B cell (primary cell): Measurements from ENCODE around the gene EIF4ENIF1. TPM values are rescaled to one million over a fixed set of nuclear protein-coding genes. Genes with fewer than 3 reads are reported as not detected.

Experiments used
- ATAC-seq: fragments of 200-7000 bp; cut with Tn5 transposase; one replicate; pipeline ENCODE4 v1.10.0; 2021; ENCODE audit warnings: low read depth, mild to moderate bottlenecking, moderate number of reproducible peaks, moderate library complexity
- CTCF ChIA-PET: fragments of 350-600 bp; sonication (Branson Sonifier 250); formaldehyde crosslinking; loops from one replicate; lab custom pipeline; 2021; ENCODE audit warnings: antibody characterized with exemption, inconsistent platforms; lab: Charles Lee
- POLR2A ChIA-PET: fragments of 350-600 bp; sonication (Branson Sonifier 250); formaldehyde crosslinking; loops from one replicate; lab custom pipeline; 2021; ENCODE audit warnings: antibody characterized with exemption; lab: Charles Lee
- DNase-seq: peaks from one replicate; pipeline ENCODE4 v3.0.0; 2013
- H2AFZ ChIP-seq: 2 replicates; pipeline ENCODE4 v1.6.1; 2012; ENCODE audit warnings: mild to moderate bottlenecking, low read depth, low read length; ENCODE audit not compliant: insufficient read depth, poor library complexity, severe bottlenecking
- H3K27ac ChIP-seq, 2 donors: 1 replicate in 1 of 2; 2 replicates in 1 of 2; pipeline ENCODE4 v1.5.1; 2012 to 2013; ENCODE audit warnings: low read length in 2 of 2, mild to moderate bottlenecking in 2 of 2, moderate library complexity in 1 of 2
- H3K27me3 ChIP-seq, 4 experiments: fragments of 200-600 bp in 1 of 4; sonication (generic) in 1 of 4; replicated peaks in 1 of 4; 1 replicate in 2 of 4; 2 replicates in 2 of 4; pipeline versions ENCODE4 v1.6.1 to v1.7.0; 2013 to 2016; ENCODE audit warnings: low read length in 3 of 4, mild to moderate bottlenecking in 2 of 4, mixed read lengths in 1 of 4, moderate library complexity in 1 of 4; ENCODE audit not compliant: insufficient read depth in 4 of 4, control insufficient read depth in 3 of 4; ENCODE audit errors: control extremely low read depth in 1 of 4
- H3K36me3 ChIP-seq, 2 experiments: replicated peaks in 1 of 2; 1 replicate in 1 of 2; 2 replicates in 1 of 2; pipeline versions ENCODE4 v1.6.1 to v1.7.1; 2013; ENCODE audit warnings: low read length in 1 of 2; ENCODE audit not compliant: insufficient read depth in 2 of 2, control insufficient read depth in 1 of 2; ENCODE audit errors: control extremely low read depth in 1 of 2, extremely low read depth in 1 of 2
- H3K4me1 ChIP-seq, 2 donors: fragments of 200-600 bp in 1 of 2; sonication (generic) in 1 of 2; 1 replicate in 1 of 2; 2 replicates in 1 of 2; pipeline versions ENCODE4 v1.5.1 to v1.6.1; 2013 to 2017; ENCODE audit warnings: low read length in 2 of 2; ENCODE audit not compliant: control insufficient read depth in 2 of 2, insufficient read depth in 2 of 2
- H3K4me2 ChIP-seq: replicated peaks from 2 replicates; pipeline ENCODE3; 2012; ENCODE audit warnings: mild to moderate bottlenecking, low read depth, low read length; ENCODE audit not compliant: poor library complexity, severe bottlenecking
- H3K4me3 ChIP-seq, 5 experiments: fragments of 200-600 bp in 1 of 5; sonication (generic) in 1 of 5; 1 replicate in 3 of 5; 2 replicates in 2 of 5; pipeline versions ENCODE4 v1.5.1 to v1.7.0; 2011 to 2016; ENCODE audit warnings: low read length in 4 of 5, mild to moderate bottlenecking in 4 of 5, low read depth in 2 of 5, control low read depth in 1 of 5, moderate library complexity in 1 of 5; ENCODE audit not compliant: insufficient read depth in 1 of 5; ENCODE audit errors: control extremely low read depth in 1 of 5, extremely low read depth in 1 of 5
- H3K79me2 ChIP-seq: fragments of 200-600 bp; sonication (generic); one replicate; pipeline ENCODE4 v1.6.0; 2016; ENCODE audit warnings: low read length; ENCODE audit not compliant: control insufficient read depth, insufficient read depth
- H3K9ac ChIP-seq: fragments of 200-600 bp; sonication (generic); 2 replicates; pipeline ENCODE4 v1.6.1; 2017; ENCODE audit warnings: mild to moderate bottlenecking, low read length, moderate library complexity
- H3K9me3 ChIP-seq, 3 donors: one replicate each; pipeline versions ENCODE4 v1.6.1 to v1.7.1; 2013; ENCODE audit warnings: low read length in 2 of 3; ENCODE audit not compliant: control insufficient read depth in 2 of 3, insufficient read depth in 1 of 3; ENCODE audit errors: control extremely low read depth in 1 of 3
- H4K20me1 ChIP-seq: 2 replicates; pipeline ENCODE4 v1.6.0; 2012; ENCODE audit warnings: mild to moderate bottlenecking, low read length; ENCODE audit not compliant: insufficient read depth, control insufficient read depth, poor library complexity, severe bottlenecking
- H3K27ac Mint-ChIP-seq: one replicate; pipeline ENCODE4 v1.8.0; 2021; ENCODE audit warnings: mixed read lengths
- H3K27me3 Mint-ChIP-seq: one replicate; pipeline ENCODE4 v1.8.0; 2021; ENCODE audit warnings: mixed read lengths
- H3K4me1 Mint-ChIP-seq: one replicate; pipeline ENCODE4 v1.8.0; 2021; ENCODE audit warnings: mixed read lengths
- H3K4me3 Mint-ChIP-seq: one replicate; pipeline ENCODE4 v1.8.0; 2021; ENCODE audit warnings: mixed read lengths
- H3K9me3 Mint-ChIP-seq: one replicate; pipeline ENCODE4 v1.8.0; 2022; ENCODE audit warnings: mixed read lengths; ENCODE audit not compliant: insufficient read depth
- EZH2 ChIP-seq: IDR thresholded peaks from 2 replicates; pipeline ENCODE4 v1.6.1; 2012; ENCODE audit warnings: borderline replicate concordance, low read depth, mild to moderate bottlenecking, moderate library complexity, low read length; ENCODE audit not compliant: insufficient read depth, poor library complexity, severe bottlenecking
- WGBS: methylation state at CpG from one replicate; pipeline ENCODE4 v1.1.5; 2013; ENCODE audit warnings: missing lambda C conversion rate; ENCODE audit not compliant: insufficient coverage; 5-methylcytosine and 5-hydroxymethylcytosine counted together
- intact Hi-C: fragments of 100-400 bp; cut with micrococcal nuclease; formaldehyde crosslinking; loops from one replicate; pipeline ENCODE4 v1.10.0; 2022
- polyA minus RNA-seq: library from RNA; depleted of rRNA, polyadenylated mRNA; stranded (reverse); fragments of >200 nt; gene quantifications from 2 replicates; pipeline ENCODE4 v1.2.3, GENCODE V29; 2012
- polyA plus RNA-seq: library from polyadenylated mRNA; depleted of rRNA; stranded (reverse); fragments of >200 nt; gene quantifications from 2 replicates; pipeline ENCODE4 v1.2.3, GENCODE V29; 2012
- total RNA-seq, 2 donors: library from RNA; stranded (reverse); fragments of 120-200 nt in 1 of 2; gene quantifications; 1 replicate in 1 of 2; 2 replicates in 1 of 2; pipeline versions ENCODE4 v1.2.3 to v1.2.4, GENCODE V29; 2013 to 2022
- TF ChIP-seq, protein P1 (sequence below): fragments of 200-600 bp; IDR thresholded peaks from one replicate; pipeline ENCODE4 v1.8.0; 2022; ENCODE audit warnings: antibody characterized with exemption, mild to moderate bottlenecking

Gene EIF4ENIF1, protein sequence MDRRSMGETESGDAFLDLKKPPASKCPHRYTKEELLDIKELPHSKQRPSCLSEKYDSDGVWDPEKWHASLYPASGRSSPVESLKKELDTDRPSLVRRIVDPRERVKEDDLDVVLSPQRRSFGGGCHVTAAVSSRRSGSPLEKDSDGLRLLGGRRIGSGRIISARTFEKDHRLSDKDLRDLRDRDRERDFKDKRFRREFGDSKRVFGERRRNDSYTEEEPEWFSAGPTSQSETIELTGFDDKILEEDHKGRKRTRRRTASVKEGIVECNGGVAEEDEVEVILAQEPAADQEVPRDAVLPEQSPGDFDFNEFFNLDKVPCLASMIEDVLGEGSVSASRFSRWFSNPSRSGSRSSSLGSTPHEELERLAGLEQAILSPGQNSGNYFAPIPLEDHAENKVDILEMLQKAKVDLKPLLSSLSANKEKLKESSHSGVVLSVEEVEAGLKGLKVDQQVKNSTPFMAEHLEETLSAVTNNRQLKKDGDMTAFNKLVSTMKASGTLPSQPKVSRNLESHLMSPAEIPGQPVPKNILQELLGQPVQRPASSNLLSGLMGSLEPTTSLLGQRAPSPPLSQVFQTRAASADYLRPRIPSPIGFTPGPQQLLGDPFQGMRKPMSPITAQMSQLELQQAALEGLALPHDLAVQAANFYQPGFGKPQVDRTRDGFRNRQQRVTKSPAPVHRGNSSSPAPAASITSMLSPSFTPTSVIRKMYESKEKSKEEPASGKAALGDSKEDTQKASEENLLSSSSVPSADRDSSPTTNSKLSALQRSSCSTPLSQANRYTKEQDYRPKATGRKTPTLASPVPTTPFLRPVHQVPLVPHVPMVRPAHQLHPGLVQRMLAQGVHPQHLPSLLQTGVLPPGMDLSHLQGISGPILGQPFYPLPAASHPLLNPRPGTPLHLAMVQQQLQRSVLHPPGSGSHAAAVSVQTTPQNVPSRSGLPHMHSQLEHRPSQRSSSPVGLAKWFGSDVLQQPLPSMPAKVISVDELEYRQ
- 58.3 and 62.7 TPM in 2 replicates for total RNA-seq
- total RNA-seq (2013): 17.7 TPM
- 26.2 and 29.4 TPM in 2 replicates for polyA plus RNA-seq
- 18.8 and 20.0 TPM in 2 replicates for polyA minus RNA-seq

DNA sequence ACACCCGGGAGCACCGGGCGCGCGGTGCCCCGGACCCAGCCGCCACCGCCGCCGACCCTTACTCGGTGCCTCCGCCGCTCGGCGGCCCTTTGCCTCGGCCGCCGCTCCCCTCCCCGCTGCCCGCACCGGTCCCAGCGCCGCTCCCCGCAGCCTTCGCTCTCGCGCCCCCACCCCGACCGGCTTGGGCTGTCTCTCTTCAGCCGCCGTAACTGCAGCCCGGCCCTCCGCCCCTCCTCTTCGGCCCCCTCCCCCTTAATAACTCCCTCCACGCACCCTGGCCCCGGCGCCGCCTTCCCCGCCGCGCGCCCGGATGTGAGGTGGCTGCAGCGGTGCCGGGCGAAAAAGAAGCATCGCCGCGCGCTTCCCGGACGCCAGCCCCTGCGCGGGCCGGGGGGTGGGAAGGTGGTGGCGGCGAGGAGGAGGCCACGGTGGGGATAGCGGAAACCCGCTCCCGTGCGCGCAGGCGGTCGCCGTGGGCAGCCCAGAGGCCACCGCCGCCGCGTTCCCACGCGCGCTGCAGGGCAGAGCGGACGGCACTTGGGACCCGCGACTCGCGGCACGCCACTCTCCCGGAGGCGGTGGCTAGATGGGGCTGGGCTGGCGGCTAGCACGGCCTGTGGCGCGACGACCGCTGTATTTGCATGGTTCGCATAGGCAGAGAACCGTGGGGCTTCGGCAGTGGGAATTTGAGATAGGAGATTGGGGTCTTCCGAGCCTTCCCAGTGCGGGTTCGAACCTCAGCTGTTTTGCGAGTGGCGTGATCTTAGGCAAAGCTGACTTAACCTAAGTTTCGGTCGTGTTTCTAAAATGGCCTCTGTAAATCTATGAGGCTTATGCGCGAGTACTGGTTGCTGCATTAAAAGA lies at the start of gene EIF4ENIF1:
TSS of gene EIF4ENIF1 (minus strand) at position 211 of the 864 bp plus-strand sequence. CDS start 1,124 bp downstream, outside the sequence.
- no peaks in the 10 kb centered on the region for H4K20me1 ChIP-seq
- peak within 1 kb of the TSS; percentile 84 for H3K4me2 ChIP-seq
- Mint-ChIP-seq H3K4me3 (peak within 1 kb of the TSS; percentile 91), H3K27me3 (no peaks in the 10 kb centered on the region), H3K9me3 (no peaks in the 10 kb centered on the region), H3K27ac (peak within 1 kb of the TSS; percentile 98), H3K4me1 (peaks cover 52% of the 10 kb centered on the region)
- H3K9me3 ChIP-seq: no peaks in the 10 kb centered on the region
- DNase-seq (peak; percentile 93), ATAC-seq (peak; percentile 67)
- TF ChIP-seq EZH2: no peak
- TF ChIP-seq, protein P1, sequence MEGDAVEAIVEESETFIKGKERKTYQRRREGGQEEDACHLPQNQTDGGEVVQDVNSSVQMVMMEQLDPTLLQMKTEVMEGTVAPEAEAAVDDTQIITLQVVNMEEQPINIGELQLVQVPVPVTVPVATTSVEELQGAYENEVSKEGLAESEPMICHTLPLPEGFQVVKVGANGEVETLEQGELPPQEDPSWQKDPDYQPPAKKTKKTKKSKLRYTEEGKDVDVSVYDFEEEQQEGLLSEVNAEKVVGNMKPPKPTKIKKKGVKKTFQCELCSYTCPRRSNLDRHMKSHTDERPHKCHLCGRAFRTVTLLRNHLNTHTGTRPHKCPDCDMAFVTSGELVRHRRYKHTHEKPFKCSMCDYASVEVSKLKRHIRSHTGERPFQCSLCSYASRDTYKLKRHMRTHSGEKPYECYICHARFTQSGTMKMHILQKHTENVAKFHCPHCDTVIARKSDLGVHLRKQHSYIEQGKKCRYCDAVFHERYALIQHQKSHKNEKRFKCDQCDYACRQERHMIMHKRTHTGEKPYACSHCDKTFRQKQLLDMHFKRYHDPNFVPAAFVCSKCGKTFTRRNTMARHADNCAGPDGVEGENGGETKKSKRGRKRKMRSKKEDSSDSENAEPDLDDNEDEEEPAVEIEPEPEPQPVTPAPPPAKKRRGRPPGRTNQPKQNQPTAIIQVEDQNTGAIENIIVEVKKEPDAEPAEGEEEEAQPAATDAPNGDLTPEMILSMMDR: no peak
- H3K27me3 ChIP-seq: no peaks in the 10 kb centered on the region
- intact Hi-C loops: loop anchor here (1.0 to 10.0 kb wide), 9 partner anchors 7 to 985 kb away; partner anchors contain the start of genes DRG1, FBXO7, LIMK2 and PISD
- ChIA-PET CTCF (interaction anchor here (0.6 to 2.9 kb wide), 6 partner anchors 26 to 144 kb away, joined by 3 to 10 read pairs (median 4); no protein-coding TSS in a partner anchor), POLR2A (interaction anchor here (0.6 kb wide), 1 partner anchor 71 kb away, joined by 4 read pairs; no protein-coding TSS in a partner anchor)
- peak within 1 kb of the TSS; percentile 94 for H3K9ac ChIP-seq
- WGBS: under 1% methylated on average over 92 of the region's 100 CpGs
- H3K27ac ChIP-seq: peak within 1 kb of the TSS; percentile 93 to 99
- H3K79me2 ChIP-seq: peaks cover 31% of the 10 kb centered on the region
- peak within 1 kb of the TSS; percentile 67 to 100 (median 84) for H3K4me3 ChIP-seq
- H3K36me3 ChIP-seq: peaks cover 0 to 28% of the 10 kb centered on the region in 2 experiments
- peak within 1 kb of the TSS; percentile 86 for H2AFZ ChIP-seq
- peaks cover 29 to 47% of the 10 kb centered on the region in 2 donors for H3K4me1 ChIP-seq
